ENCODE data around the gene AKAP13. TPM values are rescaled to one million over a fixed set of nuclear protein-coding genes. Genes with fewer than 3 reads are reported as not detected.

The AKAP13 gene
- total and polyA plus RNA-seq, 2 of the 13 experiments (the other 11 are each of a cell fraction or from before 2014, with no cell fraction given), result 6.7 to 27.1 TPM

DNA sequence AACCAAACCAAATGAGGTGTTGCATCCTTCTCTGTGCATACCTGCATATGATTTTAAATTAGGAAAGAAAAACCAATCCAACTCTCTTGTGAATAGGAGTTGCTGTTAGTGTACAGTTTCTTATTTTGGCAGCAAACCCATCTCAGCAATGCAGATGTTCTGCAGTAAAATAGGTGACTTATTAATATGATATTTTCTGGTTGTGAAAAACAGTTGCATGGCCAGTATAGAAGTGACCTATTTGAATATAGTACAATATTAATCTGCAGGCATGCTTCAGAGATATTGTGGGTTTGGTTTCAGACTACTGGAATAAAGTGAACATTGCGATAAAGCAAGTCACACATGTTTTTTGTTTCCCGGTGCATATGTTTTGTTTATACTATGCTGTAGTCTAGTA lies 42.2 kb downstream of the AKAP13 start (continued):
- TF ChIP-seq, protein P1, sequence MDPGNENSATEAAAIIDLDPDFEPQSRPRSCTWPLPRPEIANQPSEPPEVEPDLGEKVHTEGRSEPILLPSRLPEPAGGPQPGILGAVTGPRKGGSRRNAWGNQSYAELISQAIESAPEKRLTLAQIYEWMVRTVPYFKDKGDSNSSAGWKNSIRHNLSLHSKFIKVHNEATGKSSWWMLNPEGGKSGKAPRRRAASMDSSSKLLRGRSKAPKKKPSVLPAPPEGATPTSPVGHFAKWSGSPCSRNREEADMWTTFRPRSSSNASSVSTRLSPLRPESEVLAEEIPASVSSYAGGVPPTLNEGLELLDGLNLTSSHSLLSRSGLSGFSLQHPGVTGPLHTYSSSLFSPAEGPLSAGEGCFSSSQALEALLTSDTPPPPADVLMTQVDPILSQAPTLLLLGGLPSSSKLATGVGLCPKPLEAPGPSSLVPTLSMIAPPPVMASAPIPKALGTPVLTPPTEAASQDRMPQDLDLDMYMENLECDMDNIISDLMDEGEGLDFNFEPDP (CRISPR knock-in tag; conservative IDR thresholded peaks at IDR 0.05), result no peak
- TF ChIP-seq, protein P2, sequence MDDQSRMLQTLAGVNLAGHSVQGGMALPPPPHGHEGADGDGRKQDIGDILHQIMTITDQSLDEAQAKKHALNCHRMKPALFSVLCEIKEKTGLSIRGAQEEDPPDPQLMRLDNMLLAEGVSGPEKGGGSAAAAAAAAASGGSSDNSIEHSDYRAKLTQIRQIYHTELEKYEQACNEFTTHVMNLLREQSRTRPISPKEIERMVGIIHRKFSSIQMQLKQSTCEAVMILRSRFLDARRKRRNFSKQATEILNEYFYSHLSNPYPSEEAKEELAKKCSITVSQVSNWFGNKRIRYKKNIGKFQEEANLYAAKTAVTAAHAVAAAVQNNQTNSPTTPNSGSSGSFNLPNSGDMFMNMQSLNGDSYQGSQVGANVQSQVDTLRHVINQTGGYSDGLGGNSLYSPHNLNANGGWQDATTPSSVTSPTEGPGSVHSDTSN (CRISPR knock-in tag; IDR thresholded peaks at IDR 0.05; ENCODE audit: borderline replicate concordance), result no peak
- TF ChIP-seq, protein P3, sequence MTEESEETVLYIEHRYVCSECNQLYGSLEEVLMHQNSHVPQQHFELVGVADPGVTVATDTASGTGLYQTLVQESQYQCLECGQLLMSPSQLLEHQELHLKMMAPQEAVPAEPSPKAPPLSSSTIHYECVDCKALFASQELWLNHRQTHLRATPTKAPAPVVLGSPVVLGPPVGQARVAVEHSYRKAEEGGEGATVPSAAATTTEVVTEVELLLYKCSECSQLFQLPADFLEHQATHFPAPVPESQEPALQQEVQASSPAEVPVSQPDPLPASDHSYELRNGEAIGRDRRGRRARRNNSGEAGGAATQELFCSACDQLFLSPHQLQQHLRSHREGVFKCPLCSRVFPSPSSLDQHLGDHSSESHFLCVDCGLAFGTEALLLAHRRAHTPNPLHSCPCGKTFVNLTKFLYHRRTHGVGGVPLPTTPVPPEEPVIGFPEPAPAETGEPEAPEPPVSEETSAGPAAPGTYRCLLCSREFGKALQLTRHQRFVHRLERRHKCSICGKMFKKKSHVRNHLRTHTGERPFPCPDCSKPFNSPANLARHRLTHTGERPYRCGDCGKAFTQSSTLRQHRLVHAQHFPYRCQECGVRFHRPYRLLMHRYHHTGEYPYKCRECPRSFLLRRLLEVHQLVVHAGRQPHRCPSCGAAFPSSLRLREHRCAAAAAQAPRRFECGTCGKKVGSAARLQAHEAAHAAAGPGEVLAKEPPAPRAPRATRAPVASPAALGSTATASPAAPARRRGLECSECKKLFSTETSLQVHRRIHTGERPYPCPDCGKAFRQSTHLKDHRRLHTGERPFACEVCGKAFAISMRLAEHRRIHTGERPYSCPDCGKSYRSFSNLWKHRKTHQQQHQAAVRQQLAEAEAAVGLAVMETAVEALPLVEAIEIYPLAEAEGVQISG (CRISPR knock-in tag; IDR thresholded peaks at IDR 0.05), result no peak
- TF ChIP-seq KDM5B (CRISPR knock-in tag; IDR thresholded peaks at IDR 0.05; ENCODE audit: borderline replicate concordance) (no peak), TGIF2 (CRISPR knock-in tag; IDR thresholded peaks at IDR 0.05) (no peak), SRSF4 (IDR thresholded peaks at IDR 0.05; ENCODE audit: low read depth, low read length, poor library complexity, severe bottlenecking) (no peak), HIVEP1 (CRISPR knock-in tag; IDR thresholded peaks at IDR 0.05) (no peak), MAFF (IDR thresholded peaks at IDR 0.05; ENCODE audit: low read depth, low read length) (no peak), ZBTB38 (CRISPR knock-in tag; IDR thresholded peaks at IDR 0.05) (no peak)
- TF ChIP-seq, protein P4, sequence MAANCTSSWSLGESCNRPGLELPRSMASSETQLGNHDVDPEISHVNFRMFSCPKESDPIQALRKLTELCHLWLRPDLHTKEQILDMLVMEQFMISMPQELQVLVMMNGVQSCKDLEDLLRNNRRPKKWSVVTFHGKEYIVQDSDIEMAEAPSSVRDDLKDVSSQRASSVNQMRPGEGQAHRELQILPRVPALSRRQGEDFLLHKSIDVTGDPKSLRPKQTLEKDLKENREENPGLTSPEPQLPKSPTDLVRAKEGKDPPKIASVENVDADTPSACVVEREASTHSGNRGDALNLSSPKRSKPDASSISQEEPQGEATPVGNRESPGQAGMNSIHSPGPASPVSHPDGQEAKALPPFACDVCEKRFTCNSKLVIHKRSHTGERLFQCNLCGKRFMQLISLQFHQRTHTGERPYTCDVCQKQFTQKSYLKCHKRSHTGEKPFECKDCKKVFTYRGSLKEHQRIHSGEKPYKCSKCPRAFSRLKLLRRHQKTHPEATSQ (CRISPR knock-in tag; IDR thresholded peaks at IDR 0.05; ENCODE audit: borderline replicate concordance), result no peak
